DND-41 (cell line): ENCODE results near the gene KRTAP19-6.

Experiments used
- ATAC-seq: fragments of 200-7000 bp; cut with Tn5 transposase; 3 replicates; pipeline ENCODE4 v1.9.1; 2021; ENCODE audit warnings: low read depth; ENCODE audit not compliant: insufficient read depth
- DNase-seq: peaks from one replicate; pipeline ENCODE4 v3.0.0-alpha.2; 2020
- H2AFZ ChIP-seq: 2 replicates; pipeline ENCODE4 v1.6.0; 2012; ENCODE audit warnings: low read depth, low read length
- H3K27ac ChIP-seq: 2 replicates; pipeline ENCODE4 v1.5.1; 2012; ENCODE audit warnings: low read length, inconsistent platforms
- H3K27me3 ChIP-seq: fragments of 200-600 bp; sonication (generic); 2 replicates; pipeline ENCODE4 v1.6.0; 2012; ENCODE audit warnings: low read length, mild to moderate bottlenecking, inconsistent platforms; ENCODE audit not compliant: insufficient read depth, poor library complexity
- H3K36me3 ChIP-seq: 2 replicates; pipeline ENCODE4 v1.5.1; 2012; ENCODE audit warnings: low read length, inconsistent platforms; ENCODE audit not compliant: insufficient read depth
- H3K4me1 ChIP-seq: 2 replicates; pipeline ENCODE4 v1.5.1; 2012; ENCODE audit warnings: mild to moderate bottlenecking, low read length; ENCODE audit not compliant: insufficient read depth
- H3K4me2 ChIP-seq: 2 replicates; pipeline ENCODE4 v1.6.0; 2012; ENCODE audit warnings: mild to moderate bottlenecking, moderate library complexity, low read length, inconsistent platforms; ENCODE audit not compliant: insufficient read depth
- H3K4me3 ChIP-seq, 2 experiments: fragments of 200-600 bp in 1 of 2; shearing (Covaris generic) in 1 of 2; 2 replicates each; pipeline ENCODE4 v1.5.1; 2012 to 2016; ENCODE audit warnings: inconsistent platforms in 2 of 2, low read length in 2 of 2, mild to moderate bottlenecking in 2 of 2, low read depth in 1 of 2, moderate library complexity in 1 of 2
- H3K79me2 ChIP-seq: 2 replicates; pipeline ENCODE4 v1.6.0; 2012; ENCODE audit warnings: low read length, inconsistent platforms; ENCODE audit not compliant: insufficient read depth
- H3K9ac ChIP-seq: 2 replicates; pipeline ENCODE4 v1.6.0; 2012; ENCODE audit warnings: low read depth, mild to moderate bottlenecking, inconsistent platforms, low read length, moderate library complexity
- H3K9me3 ChIP-seq: 2 replicates; pipeline ENCODE4 v1.5.1; 2012; ENCODE audit warnings: low read length, moderate library complexity, mild to moderate bottlenecking, inconsistent platforms; ENCODE audit not compliant: insufficient read depth, severe bottlenecking
- H4K20me1 ChIP-seq: 2 replicates; pipeline ENCODE4 v1.6.0; 2012; ENCODE audit warnings: low read length; ENCODE audit not compliant: insufficient read depth
- CTCF ChIP-seq: IDR thresholded peaks from 2 replicates; pipeline ENCODE4 v1.5.1; 2012; ENCODE audit warnings: borderline replicate concordance, low read length, moderate library complexity, mild to moderate bottlenecking; ENCODE audit not compliant: poor library complexity, severe bottlenecking; ENCODE audit errors: extremely low read depth
- EZH2 ChIP-seq: IDR thresholded peaks from 3 replicates; pipeline ENCODE4 v1.6.1; 2012; ENCODE audit warnings: borderline replicate concordance, low read depth, mild to moderate bottlenecking, moderate library complexity, low read length, inconsistent platforms; ENCODE audit not compliant: severe bottlenecking

KRTAP19-6 gene

GRCh38 chr21:30555095-30555494 lies 13.4 kb upstream of the KRTAP19-6 start:
- Histone ChIP-seq H3K36me3 (no peaks in the 10 kb centered on the region), H3K9me3 (no peaks in the 10 kb centered on the region), H3K27ac (no peak overlapping the region), H3K27me3 (no peaks in the 10 kb centered on the region), H2AFZ (no peak overlapping the region), H3K9ac (no peak overlapping the region), H3K79me2 (no peaks in the 10 kb centered on the region), H4K20me1 (no peaks in the 10 kb centered on the region), H3K4me3 (no peak overlapping the region), H3K4me2 (no peak overlapping the region), H3K4me1 (no peaks in the 10 kb centered on the region)
- TF ChIP-seq CTCF (no peak), EZH2 (no peak)
- no peak for DNase-seq
- ATAC-seq = no peak

- Histone ChIP-seq H2AFZ (no peak overlapping the region), H4K20me1 (no peaks in the 10 kb centered on the region), H3K4me1 (no peaks in the 10 kb centered on the region), H3K27ac (no peak overlapping the region), H3K4me2 (no peak overlapping the region), H3K36me3 (no peaks in the 10 kb centered on the region), H3K27me3 (no peaks in the 10 kb centered on the region), H3K4me3 (no peak overlapping the region), H3K79me2 (no peaks in the 10 kb centered on the region), H3K9me3 (no peaks in the 10 kb centered on the region), H3K9ac (no peak overlapping the region)
- TF ChIP-seq CTCF (no peak), EZH2 (no peak)
- ATAC-seq = no peak
- no peak for DNase-seq
These were observed 11.1 kb upstream of the KRTAP19-6 start for GRCh38 chr21:30552782-30553181.

GRCh38 chr21:30518876-30519275 lies 22.8 kb downstream of the KRTAP19-6 start:
- Histone ChIP-seq H2AFZ (no peak overlapping the region), H3K4me3 (no peak overlapping the region), H3K36me3 (no peaks in the 10 kb centered on the region), H3K9me3 (no peaks in the 10 kb centered on the region), H3K27me3 (no peaks in the 10 kb centered on the region), H3K4me1 (no peaks in the 10 kb centered on the region), H3K9ac (no peak overlapping the region), H3K79me2 (no peaks in the 10 kb centered on the region), H3K27ac (no peak overlapping the region), H3K4me2 (no peak overlapping the region), H4K20me1 (no peaks in the 10 kb centered on the region)
- TF ChIP-seq CTCF = no peak
- no peak for TF ChIP-seq EZH2
- ATAC-seq (no peak), DNase-seq (no peak)

- DNase-seq (no peak), ATAC-seq (no peak)
- TF ChIP-seq CTCF (no peak), EZH2 (no peak)
- Histone ChIP-seq H4K20me1 (no peaks in the 10 kb centered on the region), H3K4me2 (no peak overlapping the region), H3K27me3 (no peaks in the 10 kb centered on the region), H3K9ac (no peak overlapping the region), H3K4me3 (no peak overlapping the region), H3K27ac (no peak overlapping the region), H3K4me1 (no peaks in the 10 kb centered on the region), H2AFZ (no peak overlapping the region), H3K79me2 (no peaks in the 10 kb centered on the region), H3K36me3 (no peaks in the 10 kb centered on the region), H3K9me3 (no peaks in the 10 kb centered on the region)
These were observed 26.0 kb downstream of the KRTAP19-6 start for GRCh38 chr21:30515681-30516080.
